H1 (cell line): ENCODE data around the gene CNTNAP1. TPM values are rescaled to one million over a fixed set of nuclear protein-coding genes. Genes with fewer than 3 reads are reported as not detected.

Experiments
- CTCF ChIA-PET: fragments of 300-600 bp; sonication (Branson Sonifier 250); formaldehyde crosslinking; loops from one replicate; lab custom pipeline; 2021; ENCODE audit not compliant: partially characterized antibody; lab: Charles Lee
- POLR2A ChIA-PET: fragments of 300-600 bp; sonication (Branson Sonifier 250); formaldehyde crosslinking; loops from one replicate; lab custom pipeline; 2021; ENCODE audit warnings: inconsistent platforms; ENCODE audit not compliant: partially characterized antibody; lab: Charles Lee
- DNase-seq, 2 experiments: peaks; one replicate each; pipeline versions ENCODE4 v3.0.0 to v3.0.0-alpha.2; 2010 to 2022; ENCODE audit warnings: low spot score in 2 of 2, low read depth in 1 of 2, mixed read lengths in 1 of 2
- FAIRE-seq: peaks from 2 replicates; lab custom pipeline; 2011; peaks lifted over from hg19 to GRCh38; lab: Jason Lieb, UNC
- H2AFZ ChIP-seq: 2 replicates; pipeline ENCODE4 v1.8.1; 2012; ENCODE audit warnings: low read length, inconsistent platforms
- H2AK5ac ChIP-seq: 2 replicates; pipeline ENCODE4 v1.6.1; 2013; ENCODE audit warnings: low read depth, low read length
- H2BK120ac ChIP-seq: replicated peaks from 2 replicates; pipeline ENCODE3; 2013; ENCODE audit warnings: low read depth, low read length, inconsistent platforms
- H2BK12ac ChIP-seq: 2 replicates; pipeline ENCODE4 v1.6.1; 2013; ENCODE audit warnings: low read depth, low read length
- H2BK15ac ChIP-seq: 2 replicates; pipeline ENCODE4 v1.6.1; 2013; ENCODE audit warnings: low read length
- H2BK20ac ChIP-seq: 2 replicates; pipeline ENCODE4 v1.6.1; 2013; ENCODE audit warnings: low read length
- H2BK5ac ChIP-seq: 2 replicates; pipeline ENCODE4 v1.6.1; 2013; ENCODE audit warnings: low read depth, low read length
- H3K14ac ChIP-seq: 2 replicates; pipeline ENCODE4 v1.6.1; 2013; ENCODE audit warnings: inconsistent platforms; ENCODE audit not compliant: insufficient read length
- H3K18ac ChIP-seq: 2 replicates; pipeline ENCODE4 v1.6.1; 2013; ENCODE audit warnings: low read length; ENCODE audit errors: extremely low read depth
- H3K23ac ChIP-seq: 2 replicates; pipeline ENCODE4 v1.6.1; 2013; ENCODE audit warnings: inconsistent platforms; ENCODE audit not compliant: insufficient read length
- H3K23me2 ChIP-seq: 2 replicates; pipeline ENCODE4 v1.6.1; 2013; ENCODE audit warnings: low read depth, low read length
- H3K27ac ChIP-seq: 2 replicates; pipeline ENCODE4 v1.6.1; 2011; ENCODE audit warnings: low read depth, low read length, inconsistent platforms
- H3K27me3 ChIP-seq, 4 experiments: replicated peaks in 1 of 4; 1 replicate in 1 of 4; 2 replicates in 3 of 4; pipeline versions ENCODE4 v1.6.1 to v1.8.1; 2011 to 2013; ENCODE audit warnings: low read length in 3 of 4, mild to moderate bottlenecking in 3 of 4, inconsistent platforms in 2 of 4, mixed read lengths in 2 of 4, moderate library complexity in 1 of 4; ENCODE audit not compliant: control insufficient read depth in 3 of 4, insufficient read depth in 3 of 4; ENCODE audit errors: extremely low read depth in 1 of 4
- H3K36me3 ChIP-seq, 4 experiments: 2 replicates each; pipeline versions ENCODE4 v1.6.1 to v1.8.1; 2011 to 2013; ENCODE audit warnings: mild to moderate bottlenecking in 4 of 4, low read length in 3 of 4, moderate library complexity in 2 of 4, control low read depth in 1 of 4, inconsistent platforms in 1 of 4; ENCODE audit not compliant: insufficient read depth in 4 of 4, control insufficient read depth in 2 of 4
- H3K4ac ChIP-seq: replicated peaks from 2 replicates; pipeline ENCODE3; 2013; ENCODE audit warnings: low read length, low read depth, mixed read lengths, inconsistent platforms; ENCODE audit not compliant: insufficient read length
- H3K4me1 ChIP-seq, 4 experiments: replicated peaks in 1 of 4; 1 replicate in 1 of 4; 2 replicates in 3 of 4; pipeline versions ENCODE4 v1.6.1 to v1.8.1; 2011 to 2013; ENCODE audit warnings: low read length in 3 of 4, inconsistent platforms in 2 of 4, mixed read lengths in 1 of 4; ENCODE audit not compliant: insufficient read depth in 4 of 4, control insufficient read depth in 3 of 4
- H3K4me2 ChIP-seq, 2 experiments: 2 replicates each; pipeline versions ENCODE4 v1.6.1 to v1.8.1; 2011 to 2013; ENCODE audit warnings: low read depth in 2 of 2, low read length in 2 of 2, control low read depth in 1 of 2, inconsistent platforms in 1 of 2, mild to moderate bottlenecking in 1 of 2; ENCODE audit not compliant: insufficient read depth in 1 of 2
- H3K4me3 ChIP-seq, 4 experiments: fragments of 200-600, 300-600 bp in 1 of 4; sonication (generic), shearing (Covaris generic), sonication (Bioruptor Twin) in 1 of 4; 2 replicates each; pipeline versions ENCODE4 v1.5.1 to v1.8.1; 2011 to 2016; ENCODE audit warnings: low read length in 4 of 4, low read depth in 3 of 4, control low read depth in 2 of 4, inconsistent platforms in 2 of 4, mild to moderate bottlenecking in 2 of 4, mixed read lengths in 1 of 4, moderate library complexity in 1 of 4; ENCODE audit not compliant: insufficient read depth in 2 of 4; ENCODE audit errors: extremely low read depth in 1 of 4
- H3K56ac ChIP-seq: replicated peaks from 2 replicates; pipeline ENCODE3; 2013; ENCODE audit warnings: low read depth, mild to moderate bottlenecking, mixed read lengths, low read length, inconsistent platforms; ENCODE audit not compliant: insufficient read length
- H3K79me1 ChIP-seq: 2 replicates; pipeline ENCODE4 v1.6.1; 2013; ENCODE audit warnings: low read depth, low read length, control low read depth
- H3K79me2 ChIP-seq, 2 experiments: 2 replicates each; pipeline versions ENCODE4 v1.6.1 to v1.8.1; 2012 to 2013; ENCODE audit warnings: low read length in 2 of 2, mild to moderate bottlenecking in 2 of 2, inconsistent platforms in 1 of 2; ENCODE audit not compliant: insufficient read depth in 2 of 2, control insufficient read depth in 1 of 2
- H3K9ac ChIP-seq, 4 experiments: replicated peaks in 1 of 4; 1 replicate in 1 of 4; 2 replicates in 3 of 4; pipeline versions ENCODE4 v1.6.1 to v1.8.1; 2011 to 2013; ENCODE audit warnings: low read depth in 3 of 4, low read length in 3 of 4, control low read depth in 2 of 4, mild to moderate bottlenecking in 2 of 4, moderate library complexity in 2 of 4, inconsistent platforms in 1 of 4; ENCODE audit errors: extremely low read depth in 1 of 4
- H3K9me3 ChIP-seq, 2 experiments: 2 replicates each; pipeline versions ENCODE4 v1.6.1 to v1.8.1; 2012 to 2013; ENCODE audit warnings: mild to moderate bottlenecking in 2 of 2, moderate library complexity in 2 of 2, control low read depth in 1 of 2, inconsistent platforms in 1 of 2, low read depth in 1 of 2, low read length in 1 of 2, mixed read lengths in 1 of 2; ENCODE audit not compliant: insufficient read depth in 2 of 2
- H4K20me1 ChIP-seq, 2 experiments: replicated peaks in 1 of 2; 2 replicates each; pipeline versions ENCODE3 to v1.8.1; 2011 to 2013; ENCODE audit warnings: inconsistent platforms in 2 of 2, low read length in 2 of 2, mild to moderate bottlenecking in 1 of 2; ENCODE audit not compliant: insufficient read depth in 2 of 2, control insufficient read depth in 1 of 2
- H4K5ac ChIP-seq: 2 replicates; pipeline ENCODE4 v1.6.1; 2013; ENCODE audit warnings: low read length, low read depth, mixed read lengths, inconsistent platforms; ENCODE audit not compliant: insufficient read length
- H4K8ac ChIP-seq: 2 replicates; pipeline ENCODE4 v1.8.0; 2013; ENCODE audit warnings: mild to moderate bottlenecking, moderate library complexity, low read length, inconsistent platforms; ENCODE audit not compliant: insufficient read depth; ENCODE audit errors: extremely low read depth
- H4K91ac ChIP-seq: replicated peaks from 2 replicates; pipeline ENCODE3; 2013; ENCODE audit warnings: low read length, mixed read lengths, inconsistent platforms; ENCODE audit not compliant: insufficient read length
- BRCA1 ChIP-seq: IDR thresholded peaks from 2 replicates; pipeline ENCODE4 v1.6.1; 2012; ENCODE audit warnings: low read depth, low read length, improper control_type of control experiment
- CBX8 ChIP-seq: fragments of 300-800, 300-1000 bp; sonication (generic); IDR thresholded peaks from 2 replicates; pipeline ENCODE4 v1.7.1; 2016; ENCODE audit warnings: low read depth, low read length, borderline replicate concordance
- CEBPB ChIP-seq: IDR thresholded peaks from 2 replicates; pipeline ENCODE4 v1.6.1; 2012; ENCODE audit warnings: low read depth, low read length
- EGR1 ChIP-seq: IDR thresholded peaks from 2 replicates; pipeline ENCODE4 v1.6.1; 2011; ENCODE audit warnings: low read depth, low read length, borderline replicate concordance
- EP300 ChIP-seq, 2 experiments: IDR thresholded peaks; 1 replicate in 1 of 2; 2 replicates in 1 of 2; pipeline ENCODE4 v1.6.1; 2011 to 2012; ENCODE audit warnings: low read depth in 2 of 2, low read length in 2 of 2, mild to moderate bottlenecking in 2 of 2, borderline replicate concordance in 1 of 2, inconsistent platforms in 1 of 2, moderate library complexity in 1 of 2
- HDAC6 ChIP-seq: IDR thresholded peaks from one replicate; pipeline ENCODE4 v1.7.1; 2012; ENCODE audit warnings: low read depth, mild to moderate bottlenecking, inconsistent platforms, low read length, moderate library complexity
- POLR2A ChIP-seq, 2 experiments: IDR thresholded peaks; 1 replicate in 1 of 2; 2 replicates in 1 of 2; pipeline ENCODE4 v1.6.1; 2011; ENCODE audit warnings: low read depth in 2 of 2, low read length in 2 of 2, mild to moderate bottlenecking in 2 of 2; ENCODE audit errors: control extremely low read depth in 1 of 2
- POU5F1 ChIP-seq: IDR thresholded peaks from 2 replicates; pipeline ENCODE4 v1.6.1; 2011; ENCODE audit warnings: low read depth, mild to moderate bottlenecking, low read length, moderate library complexity
- RNF2 ChIP-seq: fragments of 200-900, 300-1000 bp; sonication (generic); IDR thresholded peaks from 2 replicates; pipeline ENCODE4 v1.7.1; 2016; ENCODE audit warnings: borderline replicate concordance, low read depth, mild to moderate bottlenecking, antibody characterized with exemption, low read length; ENCODE audit not compliant: poor library complexity, severe bottlenecking; ENCODE audit errors: missing control alignments
- SIN3A ChIP-seq, 2 experiments: IDR thresholded peaks in 1 of 2; conservative IDR thresholded peaks in 1 of 2; 2 replicates each; pipeline ENCODE4 v1.6.1; 2011 to 2012; ENCODE audit warnings: low read length in 2 of 2, improper control_type of control experiment in 1 of 2, low read depth in 1 of 2, mild to moderate bottlenecking in 1 of 2
- SIX5 ChIP-seq: IDR thresholded peaks from 2 replicates; pipeline ENCODE4 v1.6.1; 2011; ENCODE audit warnings: mild to moderate bottlenecking, low read depth, low read length
- TAF7 ChIP-seq: optimal IDR thresholded peaks from 2 replicates; pipeline ENCODE3; 2011; ENCODE audit warnings: low read depth, mild to moderate bottlenecking, inconsistent platforms, low read length, moderate library complexity, borderline replicate concordance
- WGBS, 2 experiments: shearing (Covaris generic) in 1 of 2; methylation state at CpG; one replicate each; pipeline versions ENCODE4 v1.1.6 to v1.1.7; 2013 to 2015; ENCODE audit warnings: low lambda C conversion rate in 2 of 2, mixed read lengths in 2 of 2, inconsistent platforms in 1 of 2, low coverage in 1 of 2, missing lambda C conversion rate in 1 of 2; ENCODE audit not compliant: insufficient replicate concordance in 2 of 2, insufficient coverage in 1 of 2, insufficient read length in 1 of 2; ENCODE audit errors: extremely low coverage in 1 of 2, missing lambda C conversion rate in 1 of 2; 5-methylcytosine and 5-hydroxymethylcytosine counted together
- polyA plus RNA-seq, 7 experiments: library from polyadenylated mRNA; depleted of rRNA in 3 of 7; stranded (reverse) in 5 of 7; unstranded in 2 of 7; fragments of >200 nt in 5 of 7; fragments of 200-250 nt in 2 of 7; gene quantifications; 1 replicate in 5 of 7; 2 replicates in 1 of 7; 4 replicates in 1 of 7; pipeline versions ENCODE4 v1.2.1 to v1.2.3, GENCODE V29; 2011 to 2013; ENCODE audit warnings: missing spikeins in 2 of 7, mixed read lengths in 2 of 7
- total RNA-seq: library from RNA; stranded (reverse); fragmentation: NEBNext Ultra II Directional; extraction: Animal tissue kit (Norgen Biotek cat#: 25700); gene quantifications from 2 replicates; pipeline ENCODE4 v1.2.1, GENCODE V29; 2021

Gene CNTNAP1
- total and polyA plus RNA-seq, 2 of the 8 experiments (the other 6 are each of a cell fraction or from before 2014, with no cell fraction given): 4.7 to 10.0 TPM

DNA sequence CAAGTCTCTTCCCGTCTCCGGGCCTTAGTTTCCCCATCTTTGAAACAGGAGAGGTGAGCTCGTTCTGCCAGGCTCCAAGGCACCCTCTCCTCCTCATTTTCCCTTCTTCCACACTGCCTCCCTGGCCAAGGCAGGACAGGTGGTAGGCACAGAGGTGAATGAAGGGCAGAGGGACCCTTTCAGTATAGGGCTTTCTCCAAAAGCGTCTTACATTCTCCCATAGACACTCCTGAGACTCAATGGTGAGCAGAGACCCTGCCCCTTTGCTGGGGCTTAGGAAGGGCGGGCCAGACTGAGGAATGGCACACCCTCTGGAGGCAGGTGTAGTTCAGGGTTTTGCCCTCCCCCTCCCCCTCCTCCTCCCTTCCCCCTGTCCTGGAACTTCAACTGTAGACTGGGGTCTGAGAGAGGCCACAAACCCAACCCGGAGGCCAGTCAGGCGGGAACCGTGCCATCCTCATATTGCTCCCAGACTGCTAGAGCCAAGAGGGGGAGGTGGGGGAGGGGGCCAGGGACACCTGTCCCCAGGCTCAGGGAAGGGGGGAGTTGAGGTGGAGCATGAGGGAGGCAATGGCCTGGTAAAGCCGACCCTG is 7.5 kb upstream of the CNTNAP1 start:
- WGBS, 2 experiments: 33% methylated on average over 6 of the region's 9 CpGs; no CpG with 5 or more reads in 1 of the 2 experiments
- CTCF ChIA-PET: interaction anchor here (0.7 to 4.8 kb wide), 16 partner anchors 9 to 155 kb away, joined by 3 to 40 read pairs (median 4); partner anchors contain the start of genes CNTNAP1, TUBG1 and TUBG2
- H4K20me1 ChIP-seq: peaks cover 3 to 15% of the 10 kb centered on the region in 2 experiments
- H3K18ac ChIP-seq: peak overlapping the region; percentile 78; the same call in 1 of the 2 replicates
- H3K9me3 ChIP-seq: no peaks in the 10 kb centered on the region
- H4K5ac ChIP-seq: no peak overlapping the region
- H3K4me1 ChIP-seq: peaks cover 0 to 52% (median 35%) of the 10 kb centered on the region in 4 experiments; a peak in 6 of 7 replicates
- POLR2A ChIA-PET: interaction anchor here (0.6 to 14.0 kb wide), 6 partner anchors 9 to 159 kb away, joined by 3 to 239 read pairs (median 6); partner anchors contain the start of genes PSMC3IP, PSME3, RETREG3 and TUBG1
- H3K27me3 ChIP-seq: peaks cover 2 to 46% (median 31%) of the 10 kb centered on the region in 4 experiments
- H3K4ac ChIP-seq: no peak overlapping the region
- H2BK12ac ChIP-seq: peak overlapping the region; percentile 97; the same call in 1 of the 2 replicates
- H2BK5ac ChIP-seq: no peak overlapping the region; the same call in 1 of the 2 replicates
- no peak overlapping the region for H3K56ac ChIP-seq
- H3K4me2 ChIP-seq: peak overlapping the region; percentile 58 to 88
- FAIRE-seq: no peak
- peaks cover 33% of the 10 kb centered on the region for H3K23me2 ChIP-seq
- no peak overlapping the region for H3K23ac ChIP-seq
- no peak overlapping the region for H3K27ac ChIP-seq
- no peak overlapping the region for H2AFZ ChIP-seq
- H2AK5ac ChIP-seq: no peak overlapping the region
- no peaks in the 10 kb centered on the region for H3K79me1 ChIP-seq
- peaks cover 0 to 11% (median 0%) of the 10 kb centered on the region in 4 experiments; a peak in 3 of 8 replicates for H3K36me3 ChIP-seq
- TF ChIP-seq BRCA1 (no peak), EGR1 (no peak), SIX5 (no peak), POU5F1 (no peak), POLR2A (IDR thresholded peaks at IDR 0.05; ENCODE audit: control extremely low read depth in 1 of 2, low read depth in 2 of 2, low read length in 2 of 2) (no peak), RNF2 (no peak), EP300 (IDR thresholded peaks at IDR 0.05; ENCODE audit: borderline replicate concordance in 1 of 2, low read depth in 2 of 2, low read length in 2 of 2) (no peak), TAF7 (no peak), HDAC6 (no peak), CEBPB (no peak), CBX8 (no peak), SIN3A (conservative IDR thresholded peaks at IDR 0.05 in 1 of 2, IDR thresholded peaks at IDR 0.05 in 1 of 2; ENCODE audit: low read depth in 1 of 2, low read length in 2 of 2) (no peak)
- TF ChIP-seq, all 59 proteins: peak for 0
- H3K79me2 ChIP-seq: no peaks in the 10 kb centered on the region
- no peak overlapping the region for H3K9ac ChIP-seq
- H4K8ac ChIP-seq: no peak overlapping the region
- no peak overlapping the region for H3K14ac ChIP-seq
- DNase-seq: peak in 1 of 2 experiments; percentile 63
- peak overlapping the region; percentile 77 to 84 (median 82); a peak in 6 of 8 replicates for H3K4me3 ChIP-seq
- H2BK120ac ChIP-seq: no peak overlapping the region
- H2BK20ac ChIP-seq: 0 out of 2 replicates have a peak overlapping the region, but pooled peaks have one; percentile 40
- peak overlapping the region; percentile 90; the same call in 1 of the 2 replicates for H2BK15ac ChIP-seq
- H4K91ac ChIP-seq: no peak overlapping the region
